RWPE2 (cell line): ENCODE results near the gene INF2.
A peak's percentile ranks its signal among the peaks of the same experiment; 100 is the strongest.

ENCODE experiments used
- ATAC-seq: fragments of 200-7000 bp; cut with Tn5 transposase; 3 replicates; pipeline ENCODE4 v1.9.1; 2021; ENCODE audit warnings: low read depth
- DNase-seq: peaks from one replicate; pipeline ENCODE4 v3.0.0-alpha.2; 2020; ENCODE audit warnings: low spot score
- H3K27ac ChIP-seq: fragments of 450-650 bp; 2 replicates; pipeline ENCODE4 v1.5.1; 2017; ENCODE audit warnings: mild to moderate bottlenecking; ENCODE audit not compliant: poor library complexity, severe bottlenecking
- H3K27me3 ChIP-seq: fragments of 250-450 bp; sonication (Bioruptor Pico); 2 replicates; pipeline ENCODE4 v1.5.1; 2021; ENCODE audit warnings: mild to moderate bottlenecking, moderate library complexity; ENCODE audit not compliant: insufficient read depth, poor library complexity, severe bottlenecking
- H3K36me3 ChIP-seq: fragments of 250-450 bp; sonication (Bioruptor Pico); 2 replicates; pipeline ENCODE4 v1.5.1; 2020; ENCODE audit warnings: low read depth, mild to moderate bottlenecking, moderate library complexity
- H3K4me1 ChIP-seq: fragments of 250-450 bp; sonication (Bioruptor Pico); 2 replicates; pipeline ENCODE4 v1.5.1; 2021; ENCODE audit warnings: mild to moderate bottlenecking, moderate library complexity; ENCODE audit not compliant: insufficient read depth, poor library complexity, severe bottlenecking
- H3K4me3 ChIP-seq: fragments of 250-450 bp; sonication (Bioruptor Pico); 2 replicates; pipeline ENCODE4 v1.5.1; 2021; ENCODE audit warnings: mild to moderate bottlenecking, moderate library complexity; ENCODE audit not compliant: severe bottlenecking
- H3K9me3 ChIP-seq: fragments of 250-450 bp; sonication (Bioruptor Pico); 2 replicates; pipeline ENCODE4 v1.5.1; 2021; ENCODE audit warnings: mild to moderate bottlenecking, moderate library complexity; ENCODE audit not compliant: severe bottlenecking
- TF ChIP-seq, protein P1 (sequence below): fragments of 450-650 bp; IDR thresholded peaks from one replicate; pipeline ENCODE4 v1.5.1; 2017; ENCODE audit warnings: mild to moderate bottlenecking, moderate library complexity; ENCODE audit not compliant: poor library complexity, severe bottlenecking

Gene INF2

DNA sequence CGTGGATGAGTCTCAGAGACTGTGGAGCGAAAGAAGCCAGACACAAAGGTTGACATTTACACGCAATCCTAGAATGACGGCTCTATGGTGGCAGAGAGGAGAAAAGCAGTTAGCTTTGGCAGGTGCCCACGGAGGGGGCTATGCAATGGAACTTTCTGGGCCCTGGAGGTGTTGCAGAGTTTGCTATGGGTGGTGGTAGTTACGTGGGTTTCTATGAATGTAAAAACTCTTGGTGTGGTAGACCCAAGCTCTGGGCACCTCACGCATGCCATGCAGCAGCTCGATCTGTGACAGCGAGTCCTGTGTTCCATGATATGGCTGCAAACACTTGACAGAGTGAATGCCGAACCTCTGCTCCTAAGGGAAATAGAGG lies 5.0 kb upstream of the INF2 start:
- DNase-seq (no peak), ATAC-seq (no peak)
- Histone ChIP-seq H3K9me3 (no peaks in the 10 kb centered on the region), H3K27ac (no peak overlapping the region), H3K4me3 (no peak overlapping the region), H3K4me1 (peaks cover 62% of the 10 kb centered on the region), H3K36me3 (no peaks in the 10 kb centered on the region), H3K27me3 (no peaks in the 10 kb centered on the region)
- TF ChIP-seq, protein P1, sequence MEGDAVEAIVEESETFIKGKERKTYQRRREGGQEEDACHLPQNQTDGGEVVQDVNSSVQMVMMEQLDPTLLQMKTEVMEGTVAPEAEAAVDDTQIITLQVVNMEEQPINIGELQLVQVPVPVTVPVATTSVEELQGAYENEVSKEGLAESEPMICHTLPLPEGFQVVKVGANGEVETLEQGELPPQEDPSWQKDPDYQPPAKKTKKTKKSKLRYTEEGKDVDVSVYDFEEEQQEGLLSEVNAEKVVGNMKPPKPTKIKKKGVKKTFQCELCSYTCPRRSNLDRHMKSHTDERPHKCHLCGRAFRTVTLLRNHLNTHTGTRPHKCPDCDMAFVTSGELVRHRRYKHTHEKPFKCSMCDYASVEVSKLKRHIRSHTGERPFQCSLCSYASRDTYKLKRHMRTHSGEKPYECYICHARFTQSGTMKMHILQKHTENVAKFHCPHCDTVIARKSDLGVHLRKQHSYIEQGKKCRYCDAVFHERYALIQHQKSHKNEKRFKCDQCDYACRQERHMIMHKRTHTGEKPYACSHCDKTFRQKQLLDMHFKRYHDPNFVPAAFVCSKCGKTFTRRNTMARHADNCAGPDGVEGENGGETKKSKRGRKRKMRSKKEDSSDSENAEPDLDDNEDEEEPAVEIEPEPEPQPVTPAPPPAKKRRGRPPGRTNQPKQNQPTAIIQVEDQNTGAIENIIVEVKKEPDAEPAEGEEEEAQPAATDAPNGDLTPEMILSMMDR, result no peak

DNA sequence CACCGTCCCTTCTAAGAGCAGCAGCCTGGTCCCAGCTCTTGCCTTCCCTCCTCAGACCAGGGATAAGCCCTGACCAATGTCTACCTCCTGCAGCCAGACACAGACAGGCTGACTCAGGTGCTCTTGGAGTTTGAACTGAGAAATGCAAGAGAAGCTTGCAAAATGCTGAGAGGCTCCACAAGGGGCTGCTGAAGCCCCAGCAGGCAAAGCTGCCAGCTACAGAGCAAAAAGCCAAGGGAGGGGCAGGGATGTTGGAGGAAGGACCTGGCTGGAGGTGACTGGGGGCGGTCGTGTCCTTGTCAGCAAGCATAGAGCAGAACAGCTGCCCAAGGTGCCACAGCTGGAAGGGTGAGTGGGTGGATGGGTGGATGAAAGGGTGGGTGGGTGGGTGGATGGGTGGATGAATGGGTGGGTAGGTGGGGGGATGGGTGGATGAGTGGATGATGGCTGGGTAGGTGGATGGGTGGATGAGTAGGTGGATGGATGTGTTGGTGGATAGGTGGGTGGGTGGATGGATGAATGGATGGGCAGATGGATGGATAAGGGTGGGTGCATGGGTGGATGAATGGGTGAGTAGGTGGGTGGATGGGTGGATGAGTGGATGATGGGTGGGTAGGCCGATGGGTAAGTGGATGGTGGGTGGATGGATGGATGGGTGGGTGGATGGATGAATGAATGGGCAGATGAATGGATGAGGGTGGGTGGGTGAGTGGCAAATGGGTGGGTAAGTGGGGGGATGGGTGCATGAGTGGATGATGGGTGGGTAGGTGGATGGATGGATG lies 4.0 kb upstream of the INF2 start:
- peaks cover 56% of the 10 kb centered on the region for H3K4me1 ChIP-seq
- ATAC-seq, result no peak

DNA sequence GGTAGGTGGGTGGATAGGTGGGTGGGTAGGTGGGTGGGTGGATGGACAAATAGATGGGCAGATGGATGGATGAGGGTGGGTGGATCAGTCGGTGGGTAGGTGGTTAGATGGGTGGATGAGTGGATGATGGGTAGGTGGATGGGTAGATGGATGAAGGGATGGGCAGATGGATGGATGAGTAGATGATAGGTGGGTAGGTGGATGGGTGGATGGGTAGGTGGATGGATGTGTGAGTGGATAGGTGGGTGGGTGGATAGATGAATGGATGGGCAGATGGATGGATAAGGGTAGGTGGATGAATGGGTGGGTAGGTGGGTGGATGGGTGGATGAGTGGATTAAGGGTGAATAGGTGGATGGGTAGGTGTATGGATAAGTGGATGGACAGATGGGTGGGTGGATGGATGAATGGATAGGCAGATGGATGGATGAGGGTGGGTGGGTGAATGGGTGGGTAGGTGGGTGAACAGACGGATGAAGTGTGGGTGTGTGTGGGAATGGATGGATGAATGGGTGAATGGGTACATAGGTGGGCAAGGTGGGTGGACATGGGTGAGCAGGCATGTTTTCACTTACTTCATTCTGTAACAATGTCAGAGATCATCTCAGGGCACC lies 3.3 kb upstream of the INF2 start:
- Histone ChIP-seq H3K27me3 (no peaks in the 10 kb centered on the region), H3K4me3 (no peak overlapping the region), H3K36me3 (peaks cover 6% of the 10 kb centered on the region), H3K27ac (peak overlapping the region; percentile 97), H3K9me3 (no peaks in the 10 kb centered on the region), H3K4me1 (peaks cover 53% of the 10 kb centered on the region)
- TF ChIP-seq, protein P1, result no peak
- no peak for ATAC-seq
- no peak for DNase-seq

More for the DNA sequence above, 4.0 kb upstream of the INF2 start:
- no peaks in the 10 kb centered on the region for H3K27me3 ChIP-seq
- no peaks in the 10 kb centered on the region for H3K9me3 ChIP-seq
- TF ChIP-seq, protein P1, result peak; percentile 36
- no peak overlapping the region for H3K4me3 ChIP-seq
- H3K27ac ChIP-seq, result peak overlapping the region; percentile 2
- H3K36me3 ChIP-seq, result no peaks in the 10 kb centered on the region
- DNase-seq, result no peak

DNA sequence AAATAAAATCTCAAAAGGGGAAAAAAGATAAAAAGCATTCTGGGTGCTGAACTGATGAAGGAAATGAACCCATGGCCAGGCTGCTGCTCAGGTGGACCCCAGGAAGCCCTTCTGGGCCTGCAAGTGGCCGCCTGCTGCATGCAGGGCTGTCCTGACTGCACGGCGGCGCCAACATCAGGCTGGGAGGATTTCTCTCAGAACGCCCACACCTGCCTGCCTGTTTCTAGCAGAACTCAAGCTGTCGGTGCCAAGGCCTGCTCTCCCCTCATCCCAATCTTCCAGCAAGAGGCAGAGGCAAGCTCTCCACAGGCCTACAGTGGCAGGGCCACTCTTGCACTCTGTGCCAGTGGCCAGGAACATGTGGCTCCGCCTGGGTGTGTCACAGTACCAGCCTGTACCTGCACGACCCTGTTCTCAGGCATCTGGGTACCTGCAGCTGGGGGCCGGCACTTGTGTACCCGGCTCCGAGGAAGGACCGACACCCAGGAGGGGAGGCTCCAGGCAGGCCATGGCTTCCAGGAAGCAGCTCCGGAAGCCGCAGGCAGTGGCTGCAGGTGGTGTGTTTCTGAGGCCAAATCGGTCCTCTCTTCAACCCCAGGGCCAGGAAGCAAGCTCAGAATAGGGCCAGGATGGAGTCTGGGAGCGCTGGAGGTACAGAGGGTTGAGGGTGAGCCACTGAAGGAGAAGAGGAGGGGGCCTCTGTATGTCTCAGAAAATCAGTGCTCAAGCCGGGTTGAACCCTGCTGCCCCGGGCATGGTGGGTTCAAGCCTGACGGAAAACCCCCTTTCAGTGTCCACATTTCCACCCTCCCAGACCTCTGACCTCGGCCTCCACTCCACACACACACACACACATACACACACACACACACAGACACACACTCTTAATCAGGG lies 2.5 kb upstream of the INF2 start:
- Histone ChIP-seq H3K36me3 (peaks cover 14% of the 10 kb centered on the region), H3K4me3 (no peak overlapping the region), H3K27ac (peak overlapping the region; percentile 97), H3K9me3 (no peaks in the 10 kb centered on the region), H3K27me3 (no peaks in the 10 kb centered on the region), H3K4me1 (peaks cover 49% of the 10 kb centered on the region)
- no peak for DNase-seq
- ATAC-seq, result no peak
- TF ChIP-seq, protein P1, result no peak
